ENCODE results near the gene TEDC2.

TEDC2 gene

GRCh38 chr16:2466667-2467527 lies 7.0 kb downstream of the TEDC2 start:
- DNase-seq (ENCODE audit: low spot score) = no peak

GRCh38 chr16:2467528-2468232 lies 7.8 kb downstream of the TEDC2 start:
- DNase-seq (ENCODE audit: low spot score) = peak; percentile 59

GRCh38 chr16:2468233-2468724 lies 8.4 kb downstream of the TEDC2 start:
- no peak for DNase-seq (ENCODE audit: low spot score)

GRCh38 chr16:2468725-2469398 lies 9.0 kb downstream of the TEDC2 start:
- peak; percentile 45 for DNase-seq (ENCODE audit: low spot score)

- DNase-seq (ENCODE audit: low spot score) = no peak
Observed at GRCh38 chr16:2469399-2470233, 9.7 kb downstream of the TEDC2 start.

- DNase-seq (ENCODE audit: low spot score) = no peak
Observed at GRCh38 chr16:2470234-2470601, 10.3 kb downstream of the TEDC2 start.

- no peak for DNase-seq (ENCODE audit: low spot score)
Observed at GRCh38 chr16:2470603-2471015, 10.7 kb downstream of the TEDC2 start.

GRCh38 chr16:2471016-2471652 lies 11.2 kb downstream of the TEDC2 start, which contains the start of gene NTN3:
Gene NTN3 (plus strand): TSS chr16:2471297. CDS start chr16:2471702, 405 bp downstream.
- DNase-seq (ENCODE audit: low spot score) = no peak

- DNase-seq (ENCODE audit: low spot score) = no peak
Observed at GRCh38 chr16:2471653-2472487, 12.0 kb downstream of the TEDC2 start.

- no peak for DNase-seq (ENCODE audit: low spot score)
Observed at GRCh38 chr16:2472488-2472864, 12.6 kb downstream of the TEDC2 start.

- DNase-seq (ENCODE audit: low spot score) = no peak
Observed at GRCh38 chr16:2472885-2473445, 13.1 kb downstream of the TEDC2 start.

- DNase-seq (ENCODE audit: low spot score) = no peak
Observed at GRCh38 chr16:2473446-2473926, 13.6 kb downstream of the TEDC2 start.

- peak; percentile 67 for DNase-seq (ENCODE audit: low spot score)
Observed at GRCh38 chr16:2473999-2474876, 14.3 kb downstream of the TEDC2 start.

- DNase-seq (ENCODE audit: low spot score) = peak; percentile 85
Observed at GRCh38 chr16:2474877-2475412, 15.0 kb downstream of the TEDC2 start, which contains the start of gene TBC1D24. Gene TBC1D24 (plus strand): TSS chr16:2475127. CDS start chr16:2496149, 21,022 bp downstream.

GRCh38 chr16:2475413-2476344 lies 15.8 kb downstream of the TEDC2 start:
- no peak for DNase-seq (ENCODE audit: low spot score)

GRCh38 chr16:2476345-2476720 lies 16.4 kb downstream of the TEDC2 start:
- DNase-seq (ENCODE audit: low spot score) = no peak

- no peak for DNase-seq (ENCODE audit: low spot score)
Observed at GRCh38 chr16:2476741-2477140, 16.8 kb downstream of the TEDC2 start.

All from Ammon's horn (tissue), 1 donor.